ENCODE results near the gene LHX4. TPM values are rescaled to one million over a fixed set of nuclear protein-coding genes. Genes with fewer than 3 reads are reported as not detected.

The LHX4 gene
- not detected in 2 replicates for total RNA-seq

GRCh38 chr1:180229483-180230415 lies at the start of gene LHX4:
Gene LHX4, plus strand, starts transcription at chr1:180230264. Its CDS starts 266 bp downstream, at chr1:180230530.

Other genes starting within 250 kb of the LHX4 start
- 164 and 243 TPM in 2 replicates for gene QSOX1, start 75.4 kb upstream of the LHX4 start, total RNA-seq

All from epithelial cell of umbilical artery (primary cell).